ENCODE results near the gene C1orf159.

DNA sequence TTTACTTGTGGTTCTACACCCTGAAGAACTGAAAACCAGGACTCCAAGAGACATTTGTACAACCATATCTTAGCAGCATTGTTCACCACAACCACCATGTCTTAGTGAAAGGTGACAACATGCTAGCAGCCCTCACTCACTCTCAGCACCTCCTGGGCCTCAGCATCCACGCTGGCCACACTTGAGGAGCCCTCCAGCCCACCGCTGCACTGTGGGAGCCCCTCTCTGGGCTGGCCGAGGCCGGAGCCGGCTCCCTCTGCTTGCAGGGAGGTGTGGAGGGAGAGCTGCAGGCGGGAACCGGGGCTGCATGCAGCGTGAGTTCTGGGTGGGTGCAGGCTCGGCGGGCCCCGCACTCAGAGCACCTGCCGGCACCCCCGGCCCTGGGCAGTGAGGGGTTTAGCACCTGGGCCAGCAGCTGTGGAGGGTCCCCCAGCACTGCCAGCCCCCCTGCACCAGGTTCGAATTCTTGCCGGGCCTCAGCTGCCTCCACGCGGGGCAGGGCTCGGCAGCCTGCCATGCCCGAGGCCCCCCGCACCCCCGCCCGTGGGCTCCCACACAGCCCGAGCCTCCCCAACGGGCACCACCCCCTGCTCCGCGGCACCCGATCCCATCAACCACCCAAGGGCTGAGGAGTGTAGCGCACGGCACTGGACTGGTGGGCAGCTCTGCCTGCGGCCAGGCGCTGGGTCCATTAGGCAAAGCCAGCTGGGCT lies 9.2 kb downstream of the C1orf159 start:
- TF ChIP-seq EZH2 (IDR thresholded peaks at IDR 0.05; ENCODE audit: insufficient read depth, poor library complexity, severe bottlenecking): no peak
- TF ChIP-seq EZH2phosphoT487 (IDR thresholded peaks at IDR 0.05; ENCODE audit: insufficient read depth, low read depth): no peak
